ENCODE results near the gene WFIKKN2.

Gene WFIKKN2

DNA sequence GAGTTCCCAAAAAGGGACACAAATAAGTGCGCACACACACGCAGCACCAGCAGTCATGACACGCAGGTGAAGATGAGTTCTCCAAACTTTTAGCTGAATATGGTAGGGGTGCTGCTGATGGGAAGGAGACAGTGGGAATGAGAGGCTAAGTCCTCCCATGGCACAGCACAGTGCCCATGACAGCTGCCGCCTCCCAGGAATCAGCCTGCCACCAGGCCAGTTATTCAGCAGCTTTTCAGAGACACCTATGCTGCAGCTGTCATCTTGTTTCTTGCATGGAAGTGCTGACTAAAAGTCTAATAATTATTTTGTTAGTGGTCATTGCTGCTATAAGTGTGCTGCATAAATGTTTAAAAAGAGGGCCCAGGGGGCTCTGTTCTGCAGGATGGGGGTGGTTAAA, 12.2 kb downstream of the WFIKKN2 start:
- H3K4me3 ChIP-seq (ENCODE audit: low read depth, low read length), result no peak overlapping the region
- TF ChIP-seq, protein P1, sequence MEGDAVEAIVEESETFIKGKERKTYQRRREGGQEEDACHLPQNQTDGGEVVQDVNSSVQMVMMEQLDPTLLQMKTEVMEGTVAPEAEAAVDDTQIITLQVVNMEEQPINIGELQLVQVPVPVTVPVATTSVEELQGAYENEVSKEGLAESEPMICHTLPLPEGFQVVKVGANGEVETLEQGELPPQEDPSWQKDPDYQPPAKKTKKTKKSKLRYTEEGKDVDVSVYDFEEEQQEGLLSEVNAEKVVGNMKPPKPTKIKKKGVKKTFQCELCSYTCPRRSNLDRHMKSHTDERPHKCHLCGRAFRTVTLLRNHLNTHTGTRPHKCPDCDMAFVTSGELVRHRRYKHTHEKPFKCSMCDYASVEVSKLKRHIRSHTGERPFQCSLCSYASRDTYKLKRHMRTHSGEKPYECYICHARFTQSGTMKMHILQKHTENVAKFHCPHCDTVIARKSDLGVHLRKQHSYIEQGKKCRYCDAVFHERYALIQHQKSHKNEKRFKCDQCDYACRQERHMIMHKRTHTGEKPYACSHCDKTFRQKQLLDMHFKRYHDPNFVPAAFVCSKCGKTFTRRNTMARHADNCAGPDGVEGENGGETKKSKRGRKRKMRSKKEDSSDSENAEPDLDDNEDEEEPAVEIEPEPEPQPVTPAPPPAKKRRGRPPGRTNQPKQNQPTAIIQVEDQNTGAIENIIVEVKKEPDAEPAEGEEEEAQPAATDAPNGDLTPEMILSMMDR (IDR thresholded peaks at IDR 0.05; ENCODE audit: low read depth, low read length), result no peak

DNA sequence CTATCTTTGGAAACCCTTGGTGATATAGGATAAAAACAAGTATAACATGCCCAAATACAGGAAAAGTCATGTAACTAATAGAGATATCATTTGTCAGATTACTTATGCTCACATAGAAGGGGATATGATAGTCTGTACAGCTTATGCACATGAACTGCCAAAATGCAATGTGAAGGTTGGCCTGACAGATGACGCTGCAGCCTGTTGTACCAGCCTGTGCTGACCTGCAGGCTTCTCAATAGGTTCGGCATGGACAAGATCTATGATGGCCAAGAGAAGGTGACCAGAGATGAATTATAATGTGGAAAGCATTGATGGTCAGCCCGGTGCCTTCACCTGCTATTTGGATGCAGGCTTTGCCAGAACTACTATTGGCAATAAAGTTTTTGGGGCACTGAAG, 12.7 kb downstream of the WFIKKN2 start:
- no peak overlapping the region for H3K4me3 ChIP-seq (ENCODE audit: low read depth, low read length)
- TF ChIP-seq, protein P1 (IDR thresholded peaks at IDR 0.05; ENCODE audit: low read depth, low read length), result no peak

DNA sequence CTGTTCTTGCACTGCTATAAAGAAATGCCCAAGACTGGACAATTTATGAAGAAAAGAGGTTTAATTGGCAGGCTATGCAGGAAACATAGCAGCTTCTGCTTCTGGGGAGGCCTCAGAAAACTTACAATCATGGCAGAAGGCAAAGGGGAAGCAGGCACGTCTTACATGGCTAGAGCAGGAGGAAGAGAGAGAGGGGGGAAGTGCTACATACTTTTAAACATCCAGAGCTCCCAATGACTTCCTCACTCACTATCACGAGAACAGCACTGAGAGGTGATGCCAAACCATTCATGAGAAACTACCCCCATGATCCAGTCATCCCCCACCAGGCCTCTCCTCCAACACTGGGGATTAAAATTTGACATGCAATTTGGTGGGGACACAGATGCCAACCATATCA, 13.3 kb downstream of the WFIKKN2 start:
- H3K4me3 ChIP-seq (ENCODE audit: low read depth, low read length), result no peak overlapping the region

DNA sequence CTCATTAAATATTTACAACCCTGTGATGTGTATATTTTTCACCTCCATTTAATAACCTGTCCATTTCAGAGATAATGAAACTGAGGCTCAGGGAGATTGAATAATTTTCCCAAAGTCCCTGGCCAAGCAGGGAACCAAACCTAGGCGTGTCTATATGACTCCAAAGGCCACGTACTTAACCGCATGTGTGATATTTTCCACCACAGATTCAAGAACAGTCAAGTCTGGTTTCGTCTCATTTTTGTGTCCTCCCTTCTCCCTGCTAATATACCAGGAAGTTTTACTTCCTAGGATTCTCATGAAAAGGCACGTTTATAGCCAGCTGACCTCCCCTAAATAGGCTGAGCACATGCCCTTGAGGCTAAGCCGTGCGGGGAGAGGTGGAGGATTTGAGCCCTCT, 15.3 kb downstream of the WFIKKN2 start:
- TF ChIP-seq, protein P1 (IDR thresholded peaks at IDR 0.05; ENCODE audit: low read depth, low read length), result no peak
- H3K4me3 ChIP-seq (ENCODE audit: low read depth, low read length), result no peak overlapping the region

More for the DNA sequence above, 13.3 kb downstream of the WFIKKN2 start:
- TF ChIP-seq, protein P1 (IDR thresholded peaks at IDR 0.05; ENCODE audit: low read depth, low read length), result no peak

- TF ChIP-seq, protein P1 (IDR thresholded peaks at IDR 0.05; ENCODE audit: low read depth, low read length), result no peak
- no peak overlapping the region for H3K4me3 ChIP-seq (ENCODE audit: low read depth, low read length)
Measured at GRCh38 chr17:50853015-50853615, 17.7 kb downstream of the WFIKKN2 start.

DNA sequence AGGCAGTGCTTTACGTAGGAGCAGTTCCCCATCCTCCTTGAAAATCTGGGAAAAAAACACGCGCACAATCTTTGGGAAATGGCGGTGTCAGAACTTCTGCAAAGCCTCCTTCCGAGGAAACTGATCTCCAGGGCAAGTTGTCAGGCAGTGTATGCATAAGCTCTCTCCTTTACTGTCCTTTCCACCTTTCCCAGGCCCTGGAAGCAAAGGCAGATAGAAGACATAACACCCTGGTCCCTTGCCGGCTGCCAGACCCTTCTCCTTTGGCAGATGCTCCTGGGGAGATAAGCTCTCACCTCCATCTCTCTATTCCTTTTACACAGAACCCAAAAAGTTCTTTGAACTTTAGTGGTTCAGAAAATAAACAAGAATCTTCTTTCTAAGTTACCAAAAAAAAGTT, 18.4 kb downstream of the WFIKKN2 start:
- H3K4me3 ChIP-seq (ENCODE audit: low read depth, low read length), result no peak overlapping the region
- TF ChIP-seq, protein P1 (IDR thresholded peaks at IDR 0.05; ENCODE audit: low read depth, low read length), result no peak

DNA sequence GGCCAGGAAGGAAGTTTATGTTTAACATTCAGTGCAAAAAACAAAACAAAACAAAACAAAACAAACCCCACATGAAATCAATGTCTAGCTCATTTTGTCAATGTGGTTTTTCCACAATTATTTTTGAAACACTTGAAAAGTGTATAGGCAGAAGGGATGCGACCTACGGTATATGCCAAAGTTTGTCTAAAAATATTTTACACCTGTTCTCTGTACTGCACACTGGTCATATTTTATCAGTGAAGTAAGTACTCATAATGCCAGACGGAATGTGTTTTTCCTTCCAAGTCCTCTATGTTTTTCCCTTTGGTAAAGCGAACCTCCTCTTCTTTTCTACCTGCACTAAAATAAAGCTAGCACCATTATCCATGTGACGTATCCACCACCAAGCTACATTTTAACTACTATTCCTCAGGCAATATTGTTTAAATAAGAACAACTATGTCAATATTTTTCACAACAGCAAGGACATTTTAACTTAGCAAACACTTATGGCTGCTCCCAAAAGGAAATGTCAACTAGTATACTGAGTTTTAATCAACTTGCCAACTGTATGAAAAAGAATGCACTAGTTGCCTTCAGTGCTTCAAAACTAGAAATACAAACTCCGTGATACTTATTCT, 20.4 kb downstream of the WFIKKN2 start:
- TF ChIP-seq, protein P1 (IDR thresholded peaks at IDR 0.05; ENCODE audit: low read depth, low read length), result no peak
- no peak overlapping the region for H3K4me3 ChIP-seq (ENCODE audit: low read depth, low read length)
